ENCODE measurements around the gene LCN9. TPM values are rescaled to one million over a fixed set of nuclear protein-coding genes. Genes with fewer than 3 reads are reported as not detected.

Gene LCN9
- total RNA-seq, 1 experiment from 2014 or later = 0.52 TPM

DNA sequence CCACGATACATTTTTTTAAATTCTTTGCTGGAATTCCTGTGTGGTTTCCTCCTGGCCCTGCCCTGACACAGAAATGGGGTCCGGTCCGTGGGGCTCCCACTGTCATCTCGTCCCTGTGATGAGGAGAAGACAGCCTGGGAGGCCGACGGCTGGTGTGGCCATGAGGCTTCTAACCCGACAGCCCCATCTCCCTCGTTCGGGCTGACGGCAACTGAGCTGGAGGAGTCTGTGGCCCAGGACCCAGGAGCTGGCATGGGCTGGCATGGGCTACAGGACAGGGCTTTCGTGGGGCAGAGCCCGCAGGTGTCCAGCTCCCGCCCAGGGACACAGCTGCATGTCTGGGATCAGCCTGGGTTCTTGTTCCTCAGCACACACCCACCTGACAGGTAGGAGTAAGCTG is 13.8 kb downstream of the LCN9 start:
- no peak overlapping the region for H3K56ac ChIP-seq (ENCODE audit: insufficient read length, low read depth, low read length)

More for the DNA sequence above, 13.8 kb downstream of the LCN9 start:
- H2BK15ac ChIP-seq (ENCODE audit: low read depth, low read length) = no peak overlapping the region
- Mint-ChIP-seq H3K27me3 (ENCODE audit: low read depth) (no peaks in the 10 kb centered on the region), H3K36me3 (ENCODE audit: insufficient read depth in 1 of 3, low read depth in 3 of 3) (no peaks in the 10 kb centered on the region; a peak in 1 of 7 replicates), H3K4me3 (no peak overlapping the region), H3K4me1 (peaks cover 9 to 23% of the 10 kb centered on the region in 2 experiments), H3K27ac (no peak overlapping the region), H3K9me3 (peaks cover 2 to 3% of the 10 kb centered on the region in 2 experiments; a peak in 4 of 5 replicates)
- H2AK5ac ChIP-seq (ENCODE audit: insufficient read length, low read length) = no peak overlapping the region
- no peak overlapping the region for H3K23ac ChIP-seq (ENCODE audit: insufficient read length, low read depth, low read length)
- no peak overlapping the region for H3K14ac ChIP-seq (ENCODE audit: insufficient read depth, low read length)
- WGBS (ENCODE audit: extremely low coverage, insufficient read length, low lambda C conversion rate) = no CpG with 5 or more reads among the region's 13 CpGs
- H2BK12ac ChIP-seq (ENCODE audit: insufficient read length, low read depth, low read length) = no peak overlapping the region
- no peak overlapping the region for H4K91ac ChIP-seq (ENCODE audit: insufficient read length, low read depth, low read length)
- H3K4me1 ChIP-seq (ENCODE audit: insufficient read depth, low read length) = no peaks in the 10 kb centered on the region
- no peak overlapping the region for H2BK120ac ChIP-seq (ENCODE audit: low read depth, low read length, poor library complexity, severe bottlenecking)
- H3K4me2 ChIP-seq (ENCODE audit: insufficient read depth, insufficient read length, low read length) = no peak overlapping the region
- no peaks in the 10 kb centered on the region for H3K79me1 ChIP-seq (ENCODE audit: insufficient read depth, low read depth, low read length, poor library complexity, severe bottlenecking)
- no peaks in the 10 kb centered on the region for H3K79me2 ChIP-seq (ENCODE audit: insufficient read depth, low read length)
- H3K27ac ChIP-seq (ENCODE audit: insufficient read length, low read depth, low read length) = no peak overlapping the region
- no peaks in the 10 kb centered on the region for H3K9me3 ChIP-seq (ENCODE audit: control insufficient read depth, low read depth, low read length)
- no peaks in the 10 kb centered on the region for H3K23me2 ChIP-seq (ENCODE audit: insufficient read length, low read depth, low read length, poor library complexity, severe bottlenecking)
- H3K4ac ChIP-seq (ENCODE audit: low read depth, low read length) = no peak overlapping the region
- no peak overlapping the region for H4K8ac ChIP-seq (replicated peaks; ENCODE audit: insufficient read length, low read depth, low read length)
- no peak overlapping the region for H2AFZ ChIP-seq (ENCODE audit: low read length)
- H2BK20ac ChIP-seq (ENCODE audit: low read depth, low read length, poor library complexity, severe bottlenecking) = no peak overlapping the region
- H3K27me3 ChIP-seq (ENCODE audit: insufficient read depth, low read length) = no peaks in the 10 kb centered on the region
- H3T11ph ChIP-seq (ENCODE audit: low read length) = no peak overlapping the region
- TF ChIP-seq, protein P1, sequence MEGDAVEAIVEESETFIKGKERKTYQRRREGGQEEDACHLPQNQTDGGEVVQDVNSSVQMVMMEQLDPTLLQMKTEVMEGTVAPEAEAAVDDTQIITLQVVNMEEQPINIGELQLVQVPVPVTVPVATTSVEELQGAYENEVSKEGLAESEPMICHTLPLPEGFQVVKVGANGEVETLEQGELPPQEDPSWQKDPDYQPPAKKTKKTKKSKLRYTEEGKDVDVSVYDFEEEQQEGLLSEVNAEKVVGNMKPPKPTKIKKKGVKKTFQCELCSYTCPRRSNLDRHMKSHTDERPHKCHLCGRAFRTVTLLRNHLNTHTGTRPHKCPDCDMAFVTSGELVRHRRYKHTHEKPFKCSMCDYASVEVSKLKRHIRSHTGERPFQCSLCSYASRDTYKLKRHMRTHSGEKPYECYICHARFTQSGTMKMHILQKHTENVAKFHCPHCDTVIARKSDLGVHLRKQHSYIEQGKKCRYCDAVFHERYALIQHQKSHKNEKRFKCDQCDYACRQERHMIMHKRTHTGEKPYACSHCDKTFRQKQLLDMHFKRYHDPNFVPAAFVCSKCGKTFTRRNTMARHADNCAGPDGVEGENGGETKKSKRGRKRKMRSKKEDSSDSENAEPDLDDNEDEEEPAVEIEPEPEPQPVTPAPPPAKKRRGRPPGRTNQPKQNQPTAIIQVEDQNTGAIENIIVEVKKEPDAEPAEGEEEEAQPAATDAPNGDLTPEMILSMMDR (conservative IDR thresholded peaks at IDR 0.05) = no peak
- no peak for DNase-seq
- H2BK5ac ChIP-seq (ENCODE audit: insufficient read length, low read length) = no peak overlapping the region
- H4K5ac ChIP-seq (ENCODE audit: insufficient read length, low read depth, low read length) = no peak overlapping the region
- no peak overlapping the region for H3K18ac ChIP-seq (ENCODE audit: insufficient read length, low read depth, low read length)
- H4K20me1 ChIP-seq (ENCODE audit: control insufficient read depth, insufficient read depth, insufficient read length) = no peaks in the 10 kb centered on the region
- H3K9ac ChIP-seq (ENCODE audit: extremely low read depth, insufficient read length, low read length) = no peak overlapping the region
